ENCODE results near the gene POLD1.

POLD1 gene

GRCh38 chr19:50392759-50393158, 8.6 kb downstream of the POLD1 start:
- DNase-seq, result no peak

- no peak for DNase-seq
Observed at GRCh38 chr19:50393589-50393988, 9.4 kb downstream of the POLD1 start.

- DNase-seq, result no peak
Observed at GRCh38 chr19:50394017-50394416, 9.9 kb downstream of the POLD1 start.

- no peak for DNase-seq
Observed at GRCh38 chr19:50398675-50399367, 14.7 kb downstream of the POLD1 start.

GRCh38 chr19:50399368-50399745, 15.2 kb downstream of the POLD1 start:
- no peak for DNase-seq

GRCh38 chr19:50401605-50402450, 17.7 kb downstream of the POLD1 start:
- DNase-seq, result no peak

GRCh38 chr19:50402544-50403301, 18.6 kb downstream of the POLD1 start:
- DNase-seq, result no peak

GRCh38 chr19:50406156-50406820, 22.1 kb downstream of the POLD1 start:
- no peak for DNase-seq

- DNase-seq, result no peak
Observed at GRCh38 chr19:50406829-50407228, 22.7 kb downstream of the POLD1 start.

- no peak for DNase-seq
Observed at GRCh38 chr19:50409347-50409746, 25.2 kb downstream of the POLD1 start.

- no peak for DNase-seq
Observed at GRCh38 chr19:50410109-50410508, 26.0 kb downstream of the POLD1 start.

- DNase-seq, result no peak
Observed at GRCh38 chr19:50412419-50412818, 28.3 kb downstream of the POLD1 start.

GRCh38 chr19:50413096-50413495, 28.9 kb downstream of the POLD1 start:
- DNase-seq, result no peak

GRCh38 chr19:50413531-50413930, 29.4 kb downstream of the POLD1 start:
- no peak for DNase-seq

GRCh38 chr19:50414864-50415660, 30.9 kb downstream of the POLD1 start:
- no peak for DNase-seq

- DNase-seq, result no peak
Observed at GRCh38 chr19:50415661-50416033, 31.5 kb downstream of the POLD1 start.

GRCh38 chr19:50416034-50416977, 32.2 kb downstream of the POLD1 start:
- DNase-seq, result no peak

GRCh38 chr19:50417111-50418081, 33.2 kb downstream of the POLD1 start:
- no peak for DNase-seq

- no peak for DNase-seq
Observed at GRCh38 chr19:50418176-50419021, 34.3 kb downstream of the POLD1 start, which contains the start of gene SPIB. Gene SPIB, plus strand, starts transcription at chr19:50418938. Its CDS starts 25 bp downstream, at chr19:50418963.

Measured in NCI-H2227 treated with DMSO at 0.1 percent for 48 hours (cell line).